Measurements from ENCODE around the gene OPTN. TPM values are rescaled to one million over a fixed set of nuclear protein-coding genes. Genes with fewer than 3 reads are reported as not detected.

OPTN gene
- total RNA-seq, 4 donors from 2014 or later, result 69.0 to 103 (median 82.2) TPM

GRCh38 chr10:13187135-13187534 is 87.2 kb downstream of the OPTN start:
- H3K4me1 ChIP-seq, result peaks cover 0 to 8% (median 0%) of the 10 kb centered on the region in 3 donors
- no peaks in the 10 kb centered on the region for H3K36me3 ChIP-seq
- H3K27ac ChIP-seq, result no peak overlapping the region
- 94% methylated on average over 3 of the region's 3 CpGs; no CpG with 5 or more reads in 1 of the 2 donors for WGBS, 2 donors (ENCODE audit: low coverage in 1 of 2)
- no peak for ATAC-seq
- H3K9me3 ChIP-seq, result no peaks in the 10 kb centered on the region
- TF ChIP-seq, protein P1, sequence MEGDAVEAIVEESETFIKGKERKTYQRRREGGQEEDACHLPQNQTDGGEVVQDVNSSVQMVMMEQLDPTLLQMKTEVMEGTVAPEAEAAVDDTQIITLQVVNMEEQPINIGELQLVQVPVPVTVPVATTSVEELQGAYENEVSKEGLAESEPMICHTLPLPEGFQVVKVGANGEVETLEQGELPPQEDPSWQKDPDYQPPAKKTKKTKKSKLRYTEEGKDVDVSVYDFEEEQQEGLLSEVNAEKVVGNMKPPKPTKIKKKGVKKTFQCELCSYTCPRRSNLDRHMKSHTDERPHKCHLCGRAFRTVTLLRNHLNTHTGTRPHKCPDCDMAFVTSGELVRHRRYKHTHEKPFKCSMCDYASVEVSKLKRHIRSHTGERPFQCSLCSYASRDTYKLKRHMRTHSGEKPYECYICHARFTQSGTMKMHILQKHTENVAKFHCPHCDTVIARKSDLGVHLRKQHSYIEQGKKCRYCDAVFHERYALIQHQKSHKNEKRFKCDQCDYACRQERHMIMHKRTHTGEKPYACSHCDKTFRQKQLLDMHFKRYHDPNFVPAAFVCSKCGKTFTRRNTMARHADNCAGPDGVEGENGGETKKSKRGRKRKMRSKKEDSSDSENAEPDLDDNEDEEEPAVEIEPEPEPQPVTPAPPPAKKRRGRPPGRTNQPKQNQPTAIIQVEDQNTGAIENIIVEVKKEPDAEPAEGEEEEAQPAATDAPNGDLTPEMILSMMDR (IDR thresholded peaks at IDR 0.05), result no peak
- TF ChIP-seq POLR2AphosphoS5 (IDR thresholded peaks at IDR 0.05), result no peak
- no peak for TF ChIP-seq POLR2A (IDR thresholded peaks at IDR 0.05)
- TF ChIP-seq EP300 (IDR thresholded peaks at IDR 0.05), result no peak
- no peaks in the 10 kb centered on the region for H3K27me3 ChIP-seq
- no peak overlapping the region for H3K4me3 ChIP-seq

Small RNAs within 50 kb of the gene (small RNA-seq; reads per million reads assigned to genes)
- gene SNRPGP5, result 0 reads per million in 4 donors

Other genes with a start within 250 kb of the OPTN start
- gene CCDC3, start 98.5 kb upstream of the OPTN start, total RNA-seq, result 10 to 100 TPM; 12.2 to 66.1 (median 16.0) TPM
- gene MCM10, start 61.4 kb downstream of the OPTN start, total RNA-seq, result 1 to 10 TPM in 1 of 4 donors, under 1 TPM in 1, not detected in 2; 0.08 to 1.1 TPM
- gene UCMA, start 134.2 kb downstream of the OPTN start, total RNA-seq, result not detected
- gene PHYH, start 199.9 kb downstream of the OPTN start, total RNA-seq, result 10 to 100 TPM; 31.9 to 53.4 (median 36.4) TPM
- 10 to 100 TPM; 42.4 to 57.0 (median 45.5) TPM for gene SEPHS1, start 248.1 kb downstream of the OPTN start, total RNA-seq

Data from gastroesophageal sphincter (tissue), 4 donors.